ENCODE results near the gene EPN1. TPM values are rescaled to one million over a fixed set of nuclear protein-coding genes. Genes with fewer than 3 reads are reported as not detected.

The EPN1 gene
- total and polyA plus RNA-seq, 8 donors, result 38.4 to 102 (median 80.9) TPM

DNA sequence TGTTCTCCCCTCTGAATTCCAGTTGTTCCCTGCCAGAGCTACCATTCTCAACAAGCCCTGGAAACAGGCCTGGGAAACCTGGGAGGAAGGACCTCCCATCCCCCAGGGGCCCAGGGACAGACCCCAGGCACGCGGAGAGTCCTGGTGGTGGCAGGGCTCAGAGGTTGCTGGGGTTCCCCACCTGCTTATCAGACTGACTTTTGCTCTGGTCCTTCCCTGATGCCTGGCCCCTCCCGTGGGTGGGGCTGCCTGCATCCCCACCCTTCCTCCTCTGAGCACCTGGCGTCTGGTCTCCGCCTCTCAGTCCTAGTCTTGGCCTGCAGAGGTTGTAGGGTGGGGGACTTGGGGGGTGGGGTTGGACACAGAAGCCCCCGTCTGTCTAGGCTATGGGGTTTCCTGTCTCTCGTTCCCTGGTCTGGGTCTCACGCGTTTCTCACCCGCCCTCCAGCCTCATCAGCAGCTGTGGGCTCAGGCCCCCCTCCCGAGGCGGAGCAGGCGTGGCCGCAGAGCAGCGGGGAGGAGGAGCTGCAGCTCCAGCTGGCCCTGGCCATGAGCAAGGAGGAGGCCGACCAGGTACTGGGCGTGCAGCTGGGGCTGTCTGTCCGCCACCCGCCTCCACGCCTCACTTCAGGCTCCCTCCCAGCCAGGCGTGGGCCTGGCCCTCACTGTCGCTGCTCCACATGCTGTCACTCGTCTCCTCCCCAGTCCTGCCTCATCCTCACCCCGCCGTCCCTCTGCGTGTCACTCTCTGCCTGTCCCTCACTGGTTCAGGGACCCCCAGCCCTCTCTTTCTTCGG lies 13.6 kb downstream of the EPN1 start:
- FAIRE-seq, result no peak

DNA sequence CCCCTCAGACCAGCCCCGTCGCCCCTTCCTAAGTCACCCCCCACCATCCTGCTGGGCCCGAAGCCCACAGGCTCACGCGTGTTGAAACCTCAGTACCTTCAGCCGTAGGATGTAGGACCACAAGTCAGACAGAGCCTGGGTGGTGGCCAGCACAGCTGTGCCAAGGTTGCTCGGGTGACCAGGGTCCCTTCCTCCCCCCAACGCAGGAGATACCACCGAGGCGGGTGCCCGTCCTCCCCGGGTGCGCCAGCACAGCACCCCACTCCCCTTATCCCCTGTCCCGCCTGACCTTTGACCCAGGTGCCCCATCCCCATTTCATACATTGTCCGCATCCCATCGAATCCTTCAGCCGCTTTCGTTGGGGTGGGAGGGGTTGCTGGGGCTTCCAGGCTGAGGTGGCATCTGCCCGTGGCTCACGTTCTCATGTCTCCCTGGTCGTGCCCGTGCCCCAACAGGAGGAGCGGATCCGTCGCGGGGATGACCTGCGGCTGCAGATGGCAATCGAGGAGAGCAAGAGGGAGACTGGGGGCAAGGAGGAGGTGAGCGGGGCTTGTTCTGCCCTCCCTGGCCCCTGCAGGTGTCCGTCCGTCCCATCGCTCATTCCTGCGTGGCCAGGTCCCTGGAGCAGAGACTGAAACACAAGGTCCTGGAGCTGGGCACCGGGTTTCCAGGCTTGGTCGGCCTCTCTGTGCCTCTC lies 14.5 kb downstream of the EPN1 start:
- TF ChIP-seq, protein P1, sequence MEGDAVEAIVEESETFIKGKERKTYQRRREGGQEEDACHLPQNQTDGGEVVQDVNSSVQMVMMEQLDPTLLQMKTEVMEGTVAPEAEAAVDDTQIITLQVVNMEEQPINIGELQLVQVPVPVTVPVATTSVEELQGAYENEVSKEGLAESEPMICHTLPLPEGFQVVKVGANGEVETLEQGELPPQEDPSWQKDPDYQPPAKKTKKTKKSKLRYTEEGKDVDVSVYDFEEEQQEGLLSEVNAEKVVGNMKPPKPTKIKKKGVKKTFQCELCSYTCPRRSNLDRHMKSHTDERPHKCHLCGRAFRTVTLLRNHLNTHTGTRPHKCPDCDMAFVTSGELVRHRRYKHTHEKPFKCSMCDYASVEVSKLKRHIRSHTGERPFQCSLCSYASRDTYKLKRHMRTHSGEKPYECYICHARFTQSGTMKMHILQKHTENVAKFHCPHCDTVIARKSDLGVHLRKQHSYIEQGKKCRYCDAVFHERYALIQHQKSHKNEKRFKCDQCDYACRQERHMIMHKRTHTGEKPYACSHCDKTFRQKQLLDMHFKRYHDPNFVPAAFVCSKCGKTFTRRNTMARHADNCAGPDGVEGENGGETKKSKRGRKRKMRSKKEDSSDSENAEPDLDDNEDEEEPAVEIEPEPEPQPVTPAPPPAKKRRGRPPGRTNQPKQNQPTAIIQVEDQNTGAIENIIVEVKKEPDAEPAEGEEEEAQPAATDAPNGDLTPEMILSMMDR (IDR thresholded peaks at IDR 0.05), result no peak
- no peak for ATAC-seq
- WGBS, 2 donors, result 94% methylated on average over 34 to 35 of the region's 35 CpGs
- H3K27ac ChIP-seq, result no peak overlapping the region
- peaks cover 4 to 57% (median 46%) of the 10 kb centered on the region in 3 donors for H3K36me3 ChIP-seq
- H3K4me3 ChIP-seq, result no peak overlapping the region
- DNase-seq, result peak in 2 of 6 donors; percentile 28 to 44
- no peak for FAIRE-seq
- H3K9me3 ChIP-seq, result no peaks in the 10 kb centered on the region
- intact Hi-C loops (cut with DNase I), result loop anchor here in 1 of 3 donors (10.0 kb wide), 1 partner anchor 125 kb away; no protein-coding TSS in a partner anchor
- H3K27me3 ChIP-seq, result no peaks in the 10 kb centered on the region
- peaks cover 7 to 10% (median 9%) of the 10 kb centered on the region in 3 donors for H3K4me1 ChIP-seq

More for the DNA sequence above, 13.6 kb downstream of the EPN1 start:
- H3K4me3 ChIP-seq, result no peak overlapping the region
- no peaks in the 10 kb centered on the region for H3K9me3 ChIP-seq
- intact Hi-C loops (cut with DNase I), result no loop called here
- no peaks in the 10 kb centered on the region for H3K27me3 ChIP-seq
- ATAC-seq, result peak in 1 of 4 donors; percentile 13
- H3K27ac ChIP-seq, result no peak overlapping the region
- TF ChIP-seq, protein P1 (IDR thresholded peaks at IDR 0.05), result no peak
- peaks cover 4 to 47% (median 41%) of the 10 kb centered on the region in 3 donors for H3K36me3 ChIP-seq
- WGBS, 2 donors, result 82 to 84% methylated on average over 24 to 27 of the region's 27 CpGs
- peak in 3 of 6 donors; percentile 31 to 63 (median 49) for DNase-seq
- peaks cover 14 to 19% (median 15%) of the 10 kb centered on the region in 3 donors for H3K4me1 ChIP-seq

DNA sequence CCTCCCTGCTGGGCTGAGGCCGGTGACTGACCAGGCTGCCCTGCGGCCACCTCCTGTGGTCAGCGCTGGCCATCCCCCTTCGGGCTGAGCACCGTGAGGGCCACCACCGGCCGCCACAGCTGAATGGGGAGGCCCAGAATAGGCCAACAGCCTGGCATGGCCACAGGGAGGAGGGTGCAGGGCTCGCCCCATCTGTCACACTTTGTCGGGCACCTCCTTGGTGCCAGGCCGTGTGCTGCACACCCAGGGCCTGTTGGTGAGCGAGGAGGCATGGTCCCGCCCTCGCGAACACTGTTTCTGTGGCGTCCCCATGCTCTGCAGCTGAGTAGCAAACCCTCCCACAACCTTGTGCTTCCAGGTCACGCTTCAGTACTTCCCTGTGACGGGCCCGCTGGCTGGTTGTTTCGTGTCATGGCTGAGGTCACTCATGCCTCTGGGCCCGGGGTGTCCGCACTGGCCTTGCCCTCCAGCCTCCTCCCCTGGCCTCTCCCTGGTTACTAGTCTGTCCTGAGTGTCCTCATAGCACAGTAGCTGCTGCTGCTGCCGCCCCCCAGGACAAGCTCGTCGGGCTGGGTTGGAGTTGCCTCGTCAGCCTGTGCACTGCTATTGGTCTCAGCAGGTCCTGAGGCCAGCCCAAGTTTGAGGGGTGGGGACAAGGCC lies 15.2 kb downstream of the EPN1 start:
- Histone ChIP-seq H3K27ac (no peak overlapping the region), H3K9me3 (no peaks in the 10 kb centered on the region), H3K36me3 (peaks cover 4 to 63% (median 52%) of the 10 kb centered on the region in 3 donors), H3K27me3 (no peaks in the 10 kb centered on the region), H3K4me3 (no peak overlapping the region), H3K4me1 (peaks cover under 1 to 4% (median 3%) of the 10 kb centered on the region in 3 donors)
- TF ChIP-seq, protein P1 (IDR thresholded peaks at IDR 0.05), result no peak
- WGBS, 2 donors, result 95 to 96% methylated on average over 25 of the region's 25 CpGs
- intact Hi-C loops (cut with DNase I), result loop anchor here in 1 of 3 donors (10.0 kb wide), 1 partner anchor 125 kb away; no protein-coding TSS in a partner anchor
- DNase-seq, result peak in 2 of 6 donors; percentile 43 to 77
- ATAC-seq, result no peak
- no peak for FAIRE-seq

DNA sequence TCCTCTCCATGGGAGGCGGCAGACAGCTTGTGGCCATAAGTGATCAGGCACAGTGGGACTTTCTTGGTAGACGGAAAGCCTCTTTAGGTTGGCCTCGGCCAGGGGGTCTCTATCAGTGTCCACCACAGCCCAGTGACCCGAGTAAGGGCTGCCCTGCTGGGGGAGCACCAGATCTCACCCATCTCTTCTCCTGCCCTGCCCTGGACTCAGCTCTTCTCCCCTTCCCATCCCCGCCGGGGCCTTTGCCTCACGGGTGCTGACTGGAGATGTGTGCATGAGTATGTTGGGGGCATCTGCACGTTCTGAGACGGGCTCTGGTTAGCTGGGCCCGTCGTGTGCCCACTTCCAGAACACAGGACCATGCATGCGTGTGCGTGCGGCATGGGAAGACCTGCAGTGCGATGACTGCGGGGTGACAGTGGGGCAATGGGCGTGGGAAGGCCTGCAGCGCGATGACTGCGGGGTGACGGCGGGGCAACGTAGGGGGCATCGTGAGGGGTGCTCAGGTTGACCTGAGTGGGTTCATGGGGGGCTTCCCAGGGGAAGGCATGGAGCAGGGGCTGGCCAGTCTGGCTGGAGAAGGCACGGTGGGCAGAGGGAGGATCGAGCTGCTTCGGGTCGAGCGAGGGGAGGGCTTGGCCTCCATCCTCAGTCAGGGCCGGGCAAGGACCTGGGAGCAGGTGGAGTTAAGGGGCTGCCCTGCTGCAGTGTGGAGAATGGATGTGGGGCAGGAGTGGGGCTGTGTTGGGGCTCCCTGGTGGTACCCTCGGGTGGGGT lies 15.9 kb downstream of the EPN1 start:
- peaks cover 6 to 64% (median 51%) of the 10 kb centered on the region in 3 donors for H3K36me3 ChIP-seq
- no peaks in the 10 kb centered on the region for H3K9me3 ChIP-seq
- no peaks in the 10 kb centered on the region for H3K4me1 ChIP-seq
- TF ChIP-seq, protein P1 (IDR thresholded peaks at IDR 0.05), result no peak
- DNase-seq, result peak in 2 of 6 donors; percentile 44 to 63
- WGBS, 2 donors, result 94 to 96% methylated on average over 31 of the region's 31 CpGs
- no peaks in the 10 kb centered on the region for H3K27me3 ChIP-seq
- H3K27ac ChIP-seq, result no peak overlapping the region
- no peak for ATAC-seq
- no peak for FAIRE-seq
- intact Hi-C loops (cut with DNase I), result loop anchor here in 1 of 3 donors (10.0 kb wide), 1 partner anchor 124 kb away; no protein-coding TSS in a partner anchor
- H3K4me3 ChIP-seq, result no peak overlapping the region

All from pancreas (tissue), 10 donors.